ENCODE measurements around the gene EPHB1. TPM values are rescaled to one million over a fixed set of nuclear protein-coding genes. Genes with fewer than 3 reads are reported as not detected.

The EPHB1 gene
- polyA plus RNA-seq, 3 donors from 2014 or later = 0.45 to 1.7 (median 0.48) TPM

GRCh38 chr3:135125171-135125801 is 330.2 kb downstream of the EPHB1 start:
- no peak for DNase-seq
- no peaks in the 10 kb centered on the region for H3K27me3 Mint-ChIP-seq (ENCODE audit: low read depth in 3 of 3)
- H3K36me3 Mint-ChIP-seq = no peaks in the 10 kb centered on the region
- no peaks in the 10 kb centered on the region for H3K4me1 Mint-ChIP-seq
- H3K4me3 Mint-ChIP-seq = no peak overlapping the region
- no peak overlapping the region for H3K27ac Mint-ChIP-seq
- peaks cover 0 to 4% (median 0%) of the 10 kb centered on the region in 6 donors for H3K9me3 Mint-ChIP-seq

DNA sequence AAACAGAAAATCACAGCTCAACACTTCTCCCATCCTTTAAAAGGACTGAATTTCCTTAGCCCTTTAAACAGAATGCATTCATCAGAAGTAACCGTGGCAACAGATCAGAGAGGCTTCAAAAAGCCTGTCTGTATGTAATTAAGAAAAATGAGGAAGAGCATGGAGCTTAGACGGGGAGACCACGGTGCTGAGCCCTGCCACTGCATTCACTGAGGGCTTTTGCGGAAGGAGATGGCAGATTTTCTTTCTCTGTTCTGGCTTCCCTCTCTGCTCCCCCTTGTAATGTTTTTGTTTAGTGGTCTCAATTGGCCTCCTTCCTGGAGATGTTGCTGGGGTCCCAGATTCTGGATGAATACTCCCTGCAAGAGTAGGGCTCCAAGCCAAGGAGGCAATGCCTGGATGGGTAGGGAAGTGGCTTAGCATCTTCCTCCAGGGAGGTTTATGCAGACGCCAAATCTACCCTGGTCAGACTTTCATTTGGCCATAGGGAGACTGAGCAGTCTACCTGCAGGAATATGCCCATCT is 332.9 kb downstream of the EPHB1 start:
- Mint-ChIP-seq H3K36me3 (no peaks in the 10 kb centered on the region), H3K27ac (no peak overlapping the region), H3K9me3 (peaks cover 0 to 4% (median 0%) of the 10 kb centered on the region in 6 donors), H3K4me1 (no peaks in the 10 kb centered on the region), H3K4me3 (no peak overlapping the region), H3K27me3 (ENCODE audit: low read depth in 3 of 3) (no peaks in the 10 kb centered on the region)
- DNase-seq = no peak

DNA sequence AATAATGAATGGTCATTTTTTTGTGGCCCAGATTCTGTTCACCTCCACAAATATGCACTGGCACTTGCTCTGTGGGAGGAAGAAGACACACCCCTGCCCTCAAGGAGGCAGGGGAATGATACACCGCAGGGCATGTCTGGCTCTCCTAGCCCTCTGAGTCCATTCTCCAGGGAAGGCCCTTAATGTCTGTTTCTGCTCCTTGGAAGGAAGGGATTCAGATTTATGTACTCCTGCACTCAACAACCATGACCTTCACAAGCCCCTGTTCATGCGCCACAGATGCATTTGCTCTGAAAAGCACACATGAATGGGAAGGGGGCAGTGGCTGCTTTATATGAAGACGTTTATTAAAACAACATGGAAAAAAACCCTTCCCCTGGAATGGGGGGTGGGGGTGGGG is 333.8 kb downstream of the EPHB1 start:
- Mint-ChIP-seq H3K4me1 (no peaks in the 10 kb centered on the region), H3K27ac (no peak overlapping the region), H3K36me3 (no peaks in the 10 kb centered on the region), H3K4me3 (no peak overlapping the region), H3K9me3 (peaks cover 0 to 4% (median 0%) of the 10 kb centered on the region in 6 donors), H3K27me3 (ENCODE audit: low read depth in 3 of 3) (no peaks in the 10 kb centered on the region)
- DNase-seq = no peak

DNA sequence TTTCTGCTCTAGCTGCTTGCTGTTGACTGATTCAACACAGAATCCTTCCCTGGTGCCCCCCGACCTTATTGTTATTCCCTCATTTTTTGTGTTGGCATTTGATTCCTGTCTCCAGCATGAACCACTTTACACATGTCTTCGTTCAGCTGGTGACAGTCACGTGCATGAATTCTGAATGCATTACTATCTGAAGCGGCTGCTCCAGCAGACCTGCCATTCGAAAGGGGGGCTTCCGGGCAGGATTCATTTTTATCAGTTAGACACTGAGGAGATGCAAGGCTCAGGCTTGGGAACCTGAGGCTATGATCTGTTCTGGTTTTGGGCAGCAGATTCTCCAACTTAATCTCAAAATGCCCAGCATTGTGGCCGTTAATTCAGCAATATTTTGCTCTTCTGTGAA is 336.2 kb downstream of the EPHB1 start:
- no peak for DNase-seq
- no peak overlapping the region for H3K27ac Mint-ChIP-seq
- H3K9me3 Mint-ChIP-seq = peaks cover 0 to 4% (median 0%) of the 10 kb centered on the region in 6 donors
- H3K4me3 Mint-ChIP-seq = no peak overlapping the region
- H3K27me3 Mint-ChIP-seq (ENCODE audit: low read depth in 3 of 3) = no peaks in the 10 kb centered on the region
- H3K36me3 Mint-ChIP-seq = no peaks in the 10 kb centered on the region
- no peaks in the 10 kb centered on the region for H3K4me1 Mint-ChIP-seq

DNA sequence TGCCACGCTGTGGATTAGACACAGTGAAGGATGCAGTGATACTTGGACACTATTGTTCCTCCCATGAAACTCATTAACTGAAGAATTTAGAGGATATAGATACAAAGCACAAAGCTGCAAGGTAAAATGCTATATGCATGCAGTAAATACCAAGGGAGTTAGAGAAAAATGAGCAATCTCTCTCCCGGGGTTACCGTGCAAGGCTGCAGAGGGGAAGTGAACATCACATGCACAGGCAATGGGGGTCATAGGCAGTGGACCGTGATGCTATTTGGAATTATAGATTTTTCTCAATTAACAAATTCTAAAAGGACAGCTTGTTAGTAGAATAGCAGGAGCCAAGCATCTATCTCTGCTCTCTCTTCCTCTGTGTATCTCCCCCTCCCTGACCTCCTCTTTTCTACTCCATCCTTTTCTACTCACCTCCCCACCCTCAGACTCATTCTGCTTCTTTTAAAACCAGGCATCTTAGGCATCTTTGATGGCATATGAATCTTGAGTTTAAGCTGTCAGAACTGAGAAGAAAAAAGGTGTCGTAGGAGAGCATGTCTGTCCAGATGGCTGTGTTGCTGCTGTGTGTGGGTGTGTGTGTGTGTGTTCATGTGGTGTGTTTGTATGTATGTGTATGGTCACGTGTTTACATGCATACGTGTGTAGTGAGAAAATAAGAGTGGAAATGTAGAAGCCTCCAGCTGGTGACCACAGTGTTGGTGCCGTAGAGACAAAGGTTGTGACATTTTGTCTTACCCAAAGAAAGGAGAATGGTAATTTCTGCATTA is 339.0 kb downstream of the EPHB1 start:
- no peaks in the 10 kb centered on the region for H3K4me1 Mint-ChIP-seq
- H3K27ac Mint-ChIP-seq = no peak overlapping the region
- no peak for DNase-seq
- no peaks in the 10 kb centered on the region for H3K36me3 Mint-ChIP-seq
- H3K9me3 Mint-ChIP-seq = no peaks in the 10 kb centered on the region
- H3K27me3 Mint-ChIP-seq (ENCODE audit: low read depth in 3 of 3) = no peaks in the 10 kb centered on the region
- H3K4me3 Mint-ChIP-seq = no peak overlapping the region

GRCh38 chr3:135134684-135135075 is 339.6 kb downstream of the EPHB1 start:
- H3K36me3 Mint-ChIP-seq = no peaks in the 10 kb centered on the region
- no peak overlapping the region for H3K27ac Mint-ChIP-seq
- no peaks in the 10 kb centered on the region for H3K9me3 Mint-ChIP-seq
- H3K4me3 Mint-ChIP-seq = no peak overlapping the region
- no peak for DNase-seq
- no peaks in the 10 kb centered on the region for H3K4me1 Mint-ChIP-seq
- no peaks in the 10 kb centered on the region for H3K27me3 Mint-ChIP-seq (ENCODE audit: low read depth in 3 of 3)

DNA sequence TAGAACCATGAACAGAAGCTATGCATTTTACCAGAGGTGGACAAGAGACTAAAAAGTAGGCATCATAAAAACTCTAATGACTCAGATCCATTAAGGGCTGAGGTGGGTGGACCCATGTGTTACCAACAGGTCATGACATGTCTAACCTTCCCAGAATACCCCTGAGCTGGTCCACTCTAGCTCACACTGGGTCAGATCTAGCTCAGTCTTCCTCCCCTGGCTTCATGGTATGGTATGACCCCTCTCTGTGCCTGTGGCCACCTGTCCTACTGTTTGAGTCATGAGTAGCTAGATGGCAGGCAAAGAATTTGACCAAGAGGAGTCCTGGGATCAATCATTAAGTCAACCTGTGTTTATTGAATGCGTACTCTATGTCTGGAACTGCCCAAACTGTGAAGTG is 340.4 kb downstream of the EPHB1 start:
- Mint-ChIP-seq H3K4me3 (no peak overlapping the region), H3K27ac (no peak overlapping the region), H3K27me3 (ENCODE audit: low read depth in 3 of 3) (no peaks in the 10 kb centered on the region), H3K36me3 (no peaks in the 10 kb centered on the region), H3K4me1 (no peaks in the 10 kb centered on the region), H3K9me3 (no peaks in the 10 kb centered on the region)
- DNase-seq = no peak

- no peak for DNase-seq
- H3K9me3 Mint-ChIP-seq = no peaks in the 10 kb centered on the region
- no peaks in the 10 kb centered on the region for H3K27me3 Mint-ChIP-seq (ENCODE audit: low read depth in 3 of 3)
- H3K27ac Mint-ChIP-seq = no peak overlapping the region
- H3K4me3 Mint-ChIP-seq = no peak overlapping the region
- H3K4me1 Mint-ChIP-seq = no peaks in the 10 kb centered on the region
- no peaks in the 10 kb centered on the region for H3K36me3 Mint-ChIP-seq
Measured at GRCh38 chr3:135136361-135137100, 341.5 kb downstream of the EPHB1 start.

GRCh38 chr3:135137296-135137695 is 342.2 kb downstream of the EPHB1 start:
- H3K4me3 Mint-ChIP-seq = no peak overlapping the region

GRCh38 chr3:135138776-135139175 is 343.7 kb downstream of the EPHB1 start:
- no peaks in the 10 kb centered on the region for H3K4me1 Mint-ChIP-seq

More at GRCh38 chr3:135137296-135137695, 342.2 kb downstream of the EPHB1 start:
- no peaks in the 10 kb centered on the region for H3K36me3 Mint-ChIP-seq
- H3K27ac Mint-ChIP-seq = no peak overlapping the region
- H3K4me1 Mint-ChIP-seq = no peaks in the 10 kb centered on the region
- peaks cover 0 to 2% (median 0%) of the 10 kb centered on the region in 6 donors for H3K9me3 Mint-ChIP-seq
- DNase-seq = no peak
- no peaks in the 10 kb centered on the region for H3K27me3 Mint-ChIP-seq (ENCODE audit: low read depth in 3 of 3)

GRCh38 chr3:135140591-135140990 is 345.5 kb downstream of the EPHB1 start:
- no peak overlapping the region for H3K27ac Mint-ChIP-seq
- H3K4me3 Mint-ChIP-seq = no peak overlapping the region
- H3K9me3 Mint-ChIP-seq = peaks cover 0 to 7% (median 0%) of the 10 kb centered on the region in 6 donors

More at GRCh38 chr3:135138776-135139175, 343.7 kb downstream of the EPHB1 start:
- Mint-ChIP-seq H3K36me3 (no peaks in the 10 kb centered on the region), H3K27ac (no peak overlapping the region), H3K27me3 (ENCODE audit: low read depth in 3 of 3) (no peaks in the 10 kb centered on the region), H3K9me3 (peaks cover 0 to 7% (median 0%) of the 10 kb centered on the region in 6 donors), H3K4me3 (no peak overlapping the region)
- no peak for DNase-seq

DNA sequence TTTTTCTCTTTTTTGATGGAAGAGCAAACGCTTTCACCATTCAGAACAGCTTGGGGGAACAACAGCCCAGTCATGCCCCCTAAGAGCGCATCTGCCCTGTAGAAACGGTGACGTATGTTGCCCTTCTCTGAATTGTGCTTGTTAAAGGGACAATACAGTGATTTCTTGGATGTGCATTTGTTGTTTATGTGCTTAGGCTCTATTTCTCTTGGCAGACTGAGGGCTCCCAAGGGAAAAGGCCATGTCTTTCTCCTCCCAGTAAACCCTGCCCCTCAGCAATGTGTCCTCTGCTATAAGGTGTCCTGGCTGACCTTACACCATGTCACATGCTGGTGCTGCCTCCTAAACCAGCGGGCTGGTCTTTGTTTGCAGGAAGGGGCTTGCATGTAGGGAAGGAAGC is 346.1 kb downstream of the EPHB1 start:
- Mint-ChIP-seq H3K9me3 (peaks cover 0 to 7% (median 0%) of the 10 kb centered on the region in 6 donors), H3K27ac (no peak overlapping the region), H3K4me1 (no peaks in the 10 kb centered on the region), H3K36me3 (no peaks in the 10 kb centered on the region), H3K4me3 (no peak overlapping the region), H3K27me3 (ENCODE audit: low read depth in 3 of 3) (peaks cover 0 to 3% (median 2%) of the 10 kb centered on the region in 3 donors)
- no peak for DNase-seq

More at GRCh38 chr3:135140591-135140990, 345.5 kb downstream of the EPHB1 start:
- Mint-ChIP-seq H3K27me3 (ENCODE audit: low read depth in 3 of 3) (peaks cover 0 to 2% (median 0%) of the 10 kb centered on the region in 3 donors), H3K36me3 (no peaks in the 10 kb centered on the region), H3K4me1 (no peaks in the 10 kb centered on the region)
- DNase-seq = no peak

DNA sequence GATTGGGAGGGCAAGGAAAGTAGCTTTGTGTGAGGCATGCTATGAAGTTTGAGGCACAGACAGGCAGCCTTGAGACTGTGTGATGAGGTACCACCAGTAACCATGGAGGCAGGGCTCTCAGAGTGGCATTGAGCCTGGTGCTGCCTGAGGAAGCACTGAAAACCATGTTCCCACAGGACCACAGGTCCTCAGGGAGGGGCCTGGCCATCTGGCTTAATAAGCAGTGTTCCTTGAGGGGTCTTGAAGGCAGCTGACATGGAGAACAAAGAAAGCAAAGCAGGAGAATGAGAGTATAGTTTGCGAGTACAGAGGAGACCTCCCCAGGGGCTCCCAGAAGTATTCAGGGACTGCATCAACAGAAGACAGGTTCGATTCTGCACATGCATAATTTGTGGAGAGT is 346.6 kb downstream of the EPHB1 start:
- no peak for DNase-seq
- Mint-ChIP-seq H3K27me3 (ENCODE audit: low read depth in 3 of 3) (peaks cover 0 to 4% (median 2%) of the 10 kb centered on the region in 3 donors), H3K36me3 (no peaks in the 10 kb centered on the region), H3K4me3 (no peak overlapping the region), H3K4me1 (no peaks in the 10 kb centered on the region), H3K27ac (no peak overlapping the region), H3K9me3 (peaks cover 0 to 7% (median 0%) of the 10 kb centered on the region in 6 donors)

GRCh38 chr3:135142530-135142929 is 347.5 kb downstream of the EPHB1 start:
- no peak for DNase-seq
- Mint-ChIP-seq H3K4me1 (no peaks in the 10 kb centered on the region), H3K27me3 (ENCODE audit: low read depth in 3 of 3) (peaks cover 0 to 4% (median 2%) of the 10 kb centered on the region in 3 donors), H3K36me3 (no peaks in the 10 kb centered on the region), H3K4me3 (no peak overlapping the region), H3K27ac (no peak overlapping the region), H3K9me3 (peaks cover 0 to 7% (median 0%) of the 10 kb centered on the region in 6 donors)

Measured in immature natural killer cell (primary cell).